DND-41 (cell line): ENCODE data around the gene ADAM33.

Source experiments
- ATAC-seq: fragments of 200-7000 bp; cut with Tn5 transposase; 3 replicates; pipeline ENCODE4 v1.9.1; 2021; ENCODE audit warnings: low read depth; ENCODE audit not compliant: insufficient read depth
- DNase-seq: peaks from one replicate; pipeline ENCODE4 v3.0.0-alpha.2; 2020
- H2AFZ ChIP-seq: 2 replicates; pipeline ENCODE4 v1.6.0; 2012; ENCODE audit warnings: low read depth, low read length
- H3K27ac ChIP-seq: 2 replicates; pipeline ENCODE4 v1.5.1; 2012; ENCODE audit warnings: low read length, inconsistent platforms
- H3K27me3 ChIP-seq: fragments of 200-600 bp; sonication (generic); 2 replicates; pipeline ENCODE4 v1.6.0; 2012; ENCODE audit warnings: low read length, mild to moderate bottlenecking, inconsistent platforms; ENCODE audit not compliant: insufficient read depth, poor library complexity
- H3K36me3 ChIP-seq: 2 replicates; pipeline ENCODE4 v1.5.1; 2012; ENCODE audit warnings: low read length, inconsistent platforms; ENCODE audit not compliant: insufficient read depth
- H3K4me1 ChIP-seq: 2 replicates; pipeline ENCODE4 v1.5.1; 2012; ENCODE audit warnings: mild to moderate bottlenecking, low read length; ENCODE audit not compliant: insufficient read depth
- H3K4me2 ChIP-seq: 2 replicates; pipeline ENCODE4 v1.6.0; 2012; ENCODE audit warnings: mild to moderate bottlenecking, moderate library complexity, low read length, inconsistent platforms; ENCODE audit not compliant: insufficient read depth
- H3K4me3 ChIP-seq, 2 experiments: fragments of 200-600 bp in 1 of 2; shearing (Covaris generic) in 1 of 2; 2 replicates each; pipeline ENCODE4 v1.5.1; 2012 to 2016; ENCODE audit warnings: inconsistent platforms in 2 of 2, low read length in 2 of 2, mild to moderate bottlenecking in 2 of 2, low read depth in 1 of 2, moderate library complexity in 1 of 2
- H3K79me2 ChIP-seq: 2 replicates; pipeline ENCODE4 v1.6.0; 2012; ENCODE audit warnings: low read length, inconsistent platforms; ENCODE audit not compliant: insufficient read depth
- H3K9ac ChIP-seq: 2 replicates; pipeline ENCODE4 v1.6.0; 2012; ENCODE audit warnings: low read depth, mild to moderate bottlenecking, inconsistent platforms, low read length, moderate library complexity
- H3K9me3 ChIP-seq: 2 replicates; pipeline ENCODE4 v1.5.1; 2012; ENCODE audit warnings: low read length, moderate library complexity, mild to moderate bottlenecking, inconsistent platforms; ENCODE audit not compliant: insufficient read depth, severe bottlenecking
- H4K20me1 ChIP-seq: 2 replicates; pipeline ENCODE4 v1.6.0; 2012; ENCODE audit warnings: low read length; ENCODE audit not compliant: insufficient read depth
- CTCF ChIP-seq: IDR thresholded peaks from 2 replicates; pipeline ENCODE4 v1.5.1; 2012; ENCODE audit warnings: borderline replicate concordance, low read length, moderate library complexity, mild to moderate bottlenecking; ENCODE audit not compliant: poor library complexity, severe bottlenecking; ENCODE audit errors: extremely low read depth
- EZH2 ChIP-seq: IDR thresholded peaks from 3 replicates; pipeline ENCODE4 v1.6.1; 2012; ENCODE audit warnings: borderline replicate concordance, low read depth, mild to moderate bottlenecking, moderate library complexity, low read length, inconsistent platforms; ENCODE audit not compliant: severe bottlenecking

Gene ADAM33

GRCh38 chr20:3658019-3658715 is 23.6 kb downstream of the ADAM33 start:
- Histone ChIP-seq H2AFZ (no peak overlapping the region), H4K20me1 (no peaks in the 10 kb centered on the region), H3K27ac (no peak overlapping the region), H3K36me3 (no peaks in the 10 kb centered on the region), H3K79me2 (no peaks in the 10 kb centered on the region), H3K4me2 (no peak overlapping the region), H3K4me1 (no peaks in the 10 kb centered on the region), H3K4me3 (no peak overlapping the region), H3K9me3 (no peaks in the 10 kb centered on the region), H3K27me3 (peaks cover 8% of the 10 kb centered on the region), H3K9ac (no peak overlapping the region)
- TF ChIP-seq CTCF (no peak), EZH2 (no peak)
- DNase-seq (no peak), ATAC-seq (no peak)

- H3K4me1 ChIP-seq, result no peaks in the 10 kb centered on the region
- no peaks in the 10 kb centered on the region for H4K20me1 ChIP-seq
- TF ChIP-seq CTCF, result no peak
- no peak for TF ChIP-seq EZH2
These were observed 26.7 kb downstream of the ADAM33 start for GRCh38 chr20:3655131-3655405.

GRCh38 chr20:3654326-3655130 is 27.3 kb downstream of the ADAM33 start:
- Histone ChIP-seq H3K27ac (no peak overlapping the region), H3K4me2 (no peak overlapping the region), H2AFZ (no peak overlapping the region), H3K27me3 (peaks cover 8% of the 10 kb centered on the region), H3K4me1 (no peaks in the 10 kb centered on the region), H3K79me2 (no peaks in the 10 kb centered on the region), H3K9me3 (no peaks in the 10 kb centered on the region), H3K9ac (no peak overlapping the region), H3K36me3 (no peaks in the 10 kb centered on the region), H3K4me3 (no peak overlapping the region), H4K20me1 (no peaks in the 10 kb centered on the region)
- no peak for DNase-seq
- no peak for ATAC-seq
- TF ChIP-seq EZH2 (no peak), CTCF (no peak)

More at GRCh38 chr20:3655131-3655405, 26.7 kb downstream of the ADAM33 start:
- Histone ChIP-seq H3K4me3 (no peak overlapping the region), H3K4me2 (no peak overlapping the region), H3K79me2 (no peaks in the 10 kb centered on the region), H3K9me3 (no peaks in the 10 kb centered on the region), H2AFZ (no peak overlapping the region), H3K27me3 (peaks cover 8% of the 10 kb centered on the region), H3K9ac (no peak overlapping the region), H3K27ac (no peak overlapping the region), H3K36me3 (no peaks in the 10 kb centered on the region)
- DNase-seq (no peak), ATAC-seq (no peak)
